Measurements from ENCODE around the gene SKIC2. TPM values are rescaled to one million over a fixed set of nuclear protein-coding genes. Genes with fewer than 3 reads are reported as not detected.
"Not testable (repeated sequence)": the region's sequence is repeated elsewhere in the genome, so short reads cannot be mapped to it uniquely, and the experiment has no call there.

Gene SKIC2
- 48.3 TPM for polyA plus RNA-seq (2012; ENCODE audit: low read depth, missing spikeins)

GRCh38 chr6:31958741-31959739, at the start of gene SKIC2, which contains the start of gene NELFE:
Gene SKIC2, plus strand, starts transcription at chr6:31959175. Its CDS starts 18 bp downstream, at chr6:31959193.
Gene NELFE, minus strand, starts transcription at chr6:31958971. Its CDS starts 525 bp downstream, at chr6:31958446.
- peak; percentile 99 for FAIRE-seq
- peak; percentile 100 for DNase-seq (ENCODE audit: insufficient read length, low spot score)
- TF ChIP-seq POLR2A (IDR thresholded peaks at IDR 0.05; ENCODE audit: low read depth, low read length) (peak; percentile 83), POU2F2 (IDR thresholded peaks at IDR 0.05; ENCODE audit: low read depth, low read length) (peak; percentile 71), POLR2AphosphoS5 (IDR thresholded peaks at IDR 0.05; ENCODE audit: low read depth, low read length) (peak; percentile 91), PAX5 (IDR thresholded peaks at IDR 0.05; ENCODE audit: insufficient read depth, low read length, severe bottlenecking) (no peak), TAF1 (IDR thresholded peaks at IDR 0.05; ENCODE audit: low read depth, low read length) (peak; percentile 99), SPI1 (IDR thresholded peaks at IDR 0.05; ENCODE audit: low read depth, low read length) (peak; percentile 62)

GRCh38 chr6:31909298-31909697, 49.7 kb upstream of the SKIC2 start:
- DNase-seq (ENCODE audit: insufficient read length, low spot score); FAIRE-seq: not testable (repeated sequence)

- no peak for DNase-seq (ENCODE audit: insufficient read length, low spot score)
- no peak for TF ChIP-seq SPI1 (IDR thresholded peaks at IDR 0.05; ENCODE audit: low read depth, low read length)
- no peak for TF ChIP-seq TAF1 (IDR thresholded peaks at IDR 0.05; ENCODE audit: low read depth, low read length)
- TF ChIP-seq POLR2A (IDR thresholded peaks at IDR 0.05; ENCODE audit: low read depth, low read length), result no peak
- no peak for TF ChIP-seq PAX5 (IDR thresholded peaks at IDR 0.05; ENCODE audit: insufficient read depth, low read length, severe bottlenecking)
- no peak for TF ChIP-seq POLR2AphosphoS5 (IDR thresholded peaks at IDR 0.05; ENCODE audit: low read depth, low read length)
- no peak for TF ChIP-seq POU2F2 (IDR thresholded peaks at IDR 0.05; ENCODE audit: low read depth, low read length)
- FAIRE-seq, result no peak
Measured at GRCh38 chr6:31911826-31912585, 47.0 kb upstream of the SKIC2 start.

GRCh38 chr6:31915351-31915750, 43.6 kb upstream of the SKIC2 start:
- FAIRE-seq (no peak), DNase-seq (ENCODE audit: insufficient read length, low spot score) (no peak)
- TF ChIP-seq POLR2AphosphoS5 (IDR thresholded peaks at IDR 0.05; ENCODE audit: low read depth, low read length) (no peak), SPI1 (IDR thresholded peaks at IDR 0.05; ENCODE audit: low read depth, low read length) (no peak), POU2F2 (IDR thresholded peaks at IDR 0.05; ENCODE audit: low read depth, low read length) (no peak), PAX5 (IDR thresholded peaks at IDR 0.05; ENCODE audit: insufficient read depth, low read length, severe bottlenecking) (no peak), POLR2A (IDR thresholded peaks at IDR 0.05; ENCODE audit: low read depth, low read length) (no peak), TAF1 (IDR thresholded peaks at IDR 0.05; ENCODE audit: low read depth, low read length) (no peak)

GRCh38 chr6:31915756-31916155, 43.2 kb upstream of the SKIC2 start:
- DNase-seq (ENCODE audit: insufficient read length, low spot score), result no peak
- no peak for FAIRE-seq
- TF ChIP-seq POU2F2 (IDR thresholded peaks at IDR 0.05; ENCODE audit: low read depth, low read length) (no peak), POLR2AphosphoS5 (IDR thresholded peaks at IDR 0.05; ENCODE audit: low read depth, low read length) (no peak), PAX5 (IDR thresholded peaks at IDR 0.05; ENCODE audit: insufficient read depth, low read length, severe bottlenecking) (no peak), POLR2A (IDR thresholded peaks at IDR 0.05; ENCODE audit: low read depth, low read length) (no peak)

- no peak for FAIRE-seq
- no peak for TF ChIP-seq SPI1 (IDR thresholded peaks at IDR 0.05; ENCODE audit: low read depth, low read length)
- DNase-seq (ENCODE audit: insufficient read length, low spot score), result no peak
Measured at GRCh38 chr6:31918069-31918720, 40.8 kb upstream of the SKIC2 start.

GRCh38 chr6:31919624-31920303, 39.2 kb upstream of the SKIC2 start:
- DNase-seq (ENCODE audit: insufficient read length, low spot score) (no peak), FAIRE-seq (no peak)
- TF ChIP-seq SPI1 (IDR thresholded peaks at IDR 0.05; ENCODE audit: low read depth, low read length) (no peak), PAX5 (IDR thresholded peaks at IDR 0.05; ENCODE audit: insufficient read depth, low read length, severe bottlenecking) (no peak), POU2F2 (IDR thresholded peaks at IDR 0.05; ENCODE audit: low read depth, low read length) (no peak), POLR2A (IDR thresholded peaks at IDR 0.05; ENCODE audit: low read depth, low read length) (no peak), TAF1 (IDR thresholded peaks at IDR 0.05; ENCODE audit: low read depth, low read length) (no peak), POLR2AphosphoS5 (IDR thresholded peaks at IDR 0.05; ENCODE audit: low read depth, low read length) (no peak)

- no peak for FAIRE-seq
- no peak for DNase-seq (ENCODE audit: insufficient read length, low spot score)
Measured at GRCh38 chr6:31920811-31921210, 38.2 kb upstream of the SKIC2 start.

GRCh38 chr6:31922942-31923341, 36.0 kb upstream of the SKIC2 start:
- FAIRE-seq (no peak), DNase-seq (ENCODE audit: insufficient read length, low spot score) (no peak)
- TF ChIP-seq TAF1 (IDR thresholded peaks at IDR 0.05; ENCODE audit: low read depth, low read length), result no peak

More at GRCh38 chr6:31920811-31921210, 38.2 kb upstream of the SKIC2 start:
- no peak for TF ChIP-seq POU2F2 (IDR thresholded peaks at IDR 0.05; ENCODE audit: low read depth, low read length)
- TF ChIP-seq POLR2A (IDR thresholded peaks at IDR 0.05; ENCODE audit: low read depth, low read length), result no peak
- TF ChIP-seq TAF1 (IDR thresholded peaks at IDR 0.05; ENCODE audit: low read depth, low read length), result no peak
- TF ChIP-seq SPI1 (IDR thresholded peaks at IDR 0.05; ENCODE audit: low read depth, low read length), result no peak
- no peak for TF ChIP-seq PAX5 (IDR thresholded peaks at IDR 0.05; ENCODE audit: insufficient read depth, low read length, severe bottlenecking)
- no peak for TF ChIP-seq POLR2AphosphoS5 (IDR thresholded peaks at IDR 0.05; ENCODE audit: low read depth, low read length)

Measured in GM12891 (cell line).